ENCODE results near the gene SESTD1. TPM values are rescaled to one million over a fixed set of nuclear protein-coding genes. Genes with fewer than 3 reads are reported as not detected.
A peak's percentile ranks its signal among the peaks of the same experiment; 100 is the strongest.
"Not testable (repeated sequence)": the region's sequence is repeated elsewhere in the genome, so short reads cannot be mapped to it uniquely, and the experiment has no call there.

SESTD1 gene
- total RNA-seq, 1 experiment from 2014 or later, result 8.6 TPM

- in situ Hi-C loops (cut with HindIII; ENCODE audit: low pct_unique_long_range_greater_than_20kb, low sequenced_read_pairs), result no loop called here
- DNase-seq (ENCODE audit: low read depth), result no peak
These were observed 6.1 kb upstream of the SESTD1 start for GRCh38 chr2:179270689-179271088.

GRCh38 chr2:179268277-179268925 is 3.8 kb upstream of the SESTD1 start:
- in situ Hi-C loops (cut with HindIII; ENCODE audit: low pct_unique_long_range_greater_than_20kb, low sequenced_read_pairs), result no loop called here
- peak; percentile 57 for DNase-seq (ENCODE audit: low read depth)

- in situ Hi-C loops (cut with HindIII; ENCODE audit: low pct_unique_long_range_greater_than_20kb, low sequenced_read_pairs), result no loop called here
These were observed 1.6 kb upstream of the SESTD1 start for GRCh38 chr2:179266271-179266670.

GRCh38 chr2:179265082-179265510 is 464 bp upstream of the SESTD1 start:
- DNase-seq (ENCODE audit: low read depth), result no peak
- in situ Hi-C loops (cut with HindIII; ENCODE audit: low pct_unique_long_range_greater_than_20kb, low sequenced_read_pairs), result no loop called here

More at GRCh38 chr2:179266271-179266670, 1.6 kb upstream of the SESTD1 start:
- no peak for DNase-seq (ENCODE audit: low read depth)

GRCh38 chr2:179263446-179264367 is 925 bp downstream of the SESTD1 start:
- peak; percentile 45 for DNase-seq (ENCODE audit: low read depth)
- in situ Hi-C loops (cut with HindIII; ENCODE audit: low pct_unique_long_range_greater_than_20kb, low sequenced_read_pairs), result no loop called here

- DNase-seq (ENCODE audit: low read depth), result no peak
- in situ Hi-C loops (cut with HindIII; ENCODE audit: low pct_unique_long_range_greater_than_20kb, low sequenced_read_pairs), result no loop called here
These were observed 1.6 kb downstream of the SESTD1 start for GRCh38 chr2:179263015-179263414.

GRCh38 chr2:179262077-179262660 is 2.5 kb downstream of the SESTD1 start:
- in situ Hi-C loops (cut with HindIII; ENCODE audit: low pct_unique_long_range_greater_than_20kb, low sequenced_read_pairs), result no loop called here
- no peak for DNase-seq (ENCODE audit: low read depth)

- DNase-seq (ENCODE audit: low read depth), result no peak
- in situ Hi-C loops (cut with HindIII; ENCODE audit: low pct_unique_long_range_greater_than_20kb, low sequenced_read_pairs), result no loop called here
These were observed 3.3 kb downstream of the SESTD1 start for GRCh38 chr2:179261151-179261825.

GRCh38 chr2:179260224-179260623 is 4.4 kb downstream of the SESTD1 start:
- no peak for DNase-seq (ENCODE audit: low read depth)
- in situ Hi-C loops (cut with HindIII; ENCODE audit: low pct_unique_long_range_greater_than_20kb, low sequenced_read_pairs), result no loop called here

- in situ Hi-C loops (cut with HindIII; ENCODE audit: low pct_unique_long_range_greater_than_20kb, low sequenced_read_pairs), result no loop called here
These were observed 9.5 kb downstream of the SESTD1 start for GRCh38 chr2:179255129-179255528.

GRCh38 chr2:179253226-179253625 is 11.4 kb downstream of the SESTD1 start:
- in situ Hi-C loops (cut with HindIII; ENCODE audit: low pct_unique_long_range_greater_than_20kb, low sequenced_read_pairs), result no loop called here
- no peak for DNase-seq (ENCODE audit: low read depth)

More at GRCh38 chr2:179255129-179255528, 9.5 kb downstream of the SESTD1 start:
- peak; percentile 52 for DNase-seq (ENCODE audit: low read depth)

- no peak for DNase-seq (ENCODE audit: low read depth)
- in situ Hi-C loops (cut with HindIII; ENCODE audit: low pct_unique_long_range_greater_than_20kb, low sequenced_read_pairs), result no loop called here
These were observed 12.2 kb downstream of the SESTD1 start for GRCh38 chr2:179252423-179252822.

- in situ Hi-C loops (cut with HindIII; ENCODE audit: low pct_unique_long_range_greater_than_20kb, low sequenced_read_pairs), result no loop called here
- DNase-seq (ENCODE audit: low read depth), result no peak
These were observed 12.8 kb downstream of the SESTD1 start for GRCh38 chr2:179251870-179252269.

GRCh38 chr2:179250848-179251504 is 13.7 kb downstream of the SESTD1 start:
- in situ Hi-C loops (cut with HindIII; ENCODE audit: low pct_unique_long_range_greater_than_20kb, low sequenced_read_pairs), result no loop called here
- no peak for DNase-seq (ENCODE audit: low read depth)

- no peak for DNase-seq (ENCODE audit: low read depth)
- in situ Hi-C loops (cut with HindIII; ENCODE audit: low pct_unique_long_range_greater_than_20kb, low sequenced_read_pairs), result no loop called here
These were observed 14.5 kb downstream of the SESTD1 start for GRCh38 chr2:179250095-179250494.

- in situ Hi-C loops (cut with HindIII; ENCODE audit: low pct_unique_long_range_greater_than_20kb, low sequenced_read_pairs), result no loop called here
- DNase-seq (ENCODE audit: low read depth), result no peak
These were observed 16.6 kb downstream of the SESTD1 start for GRCh38 chr2:179248024-179248348.

GRCh38 chr2:179247318-179248023 is 17.2 kb downstream of the SESTD1 start:
- in situ Hi-C loops (cut with HindIII; ENCODE audit: low pct_unique_long_range_greater_than_20kb, low sequenced_read_pairs), result no loop called here
- no peak for DNase-seq (ENCODE audit: low read depth)

- in situ Hi-C loops (cut with HindIII; ENCODE audit: low pct_unique_long_range_greater_than_20kb, low sequenced_read_pairs); DNase-seq (ENCODE audit: low read depth): not testable (repeated sequence)
These were observed 18.8 kb downstream of the SESTD1 start for GRCh38 chr2:179245843-179246242.

Data from Caki2 (cell line).